CD4-positive, alpha-beta T cell treated with Interleukin-12 subunit alpha and Interleukin-12 subunit beta, for 1 hour (primary cell): ENCODE data around the gene MATK.
"Not testable (repeated sequence)": the region's sequence is repeated elsewhere in the genome, so short reads cannot be mapped to it uniquely, and the experiment has no call there.

Experiments
- DNase-seq: peaks from one replicate; pipeline ENCODE4 v3.0.0-alpha.2; 2020

The MATK gene

DNA sequence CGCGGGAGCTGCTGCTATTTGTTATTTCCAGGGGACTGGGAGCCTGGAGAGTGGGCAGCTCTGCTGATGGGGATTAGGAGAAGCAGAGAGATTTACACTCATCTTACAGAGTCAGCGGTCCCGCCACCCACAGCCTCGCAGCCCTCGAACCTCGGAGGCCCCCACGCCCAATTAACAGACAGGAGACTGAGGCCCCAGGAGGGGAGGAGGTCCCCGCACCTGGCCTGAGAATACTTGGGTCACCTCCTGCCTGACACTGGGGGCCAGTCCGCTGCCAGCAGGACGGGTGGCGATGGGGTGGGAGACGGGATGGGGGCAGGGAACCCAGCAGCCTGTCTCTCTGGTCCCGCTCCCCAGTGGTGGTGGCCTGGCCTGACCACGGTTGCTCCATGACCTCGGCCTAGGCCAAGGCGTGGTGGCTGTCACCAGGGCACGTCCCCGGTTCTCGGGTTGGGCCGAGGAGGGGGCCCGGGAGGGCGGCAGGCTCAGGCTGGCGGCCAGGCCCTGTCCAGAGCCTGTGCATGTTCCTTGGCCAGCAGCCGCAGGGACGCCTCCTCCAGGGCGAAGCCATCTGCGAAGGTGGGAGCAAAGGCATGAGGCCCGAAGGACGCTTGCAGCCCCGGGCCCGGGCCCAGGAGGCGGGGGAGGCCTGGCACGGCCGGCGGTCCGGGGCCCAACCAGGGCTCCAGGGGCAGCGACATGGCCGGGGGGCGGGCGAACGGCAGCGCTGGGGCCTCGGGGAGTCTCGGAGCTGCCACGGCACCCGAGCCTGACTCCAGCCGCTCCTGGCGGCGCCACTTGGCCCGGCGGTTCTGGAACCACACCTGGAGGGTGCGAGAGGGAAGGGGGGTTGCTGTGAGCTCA, 15.8 kb downstream of the MATK start:
- DNase-seq: no peak

DNA sequence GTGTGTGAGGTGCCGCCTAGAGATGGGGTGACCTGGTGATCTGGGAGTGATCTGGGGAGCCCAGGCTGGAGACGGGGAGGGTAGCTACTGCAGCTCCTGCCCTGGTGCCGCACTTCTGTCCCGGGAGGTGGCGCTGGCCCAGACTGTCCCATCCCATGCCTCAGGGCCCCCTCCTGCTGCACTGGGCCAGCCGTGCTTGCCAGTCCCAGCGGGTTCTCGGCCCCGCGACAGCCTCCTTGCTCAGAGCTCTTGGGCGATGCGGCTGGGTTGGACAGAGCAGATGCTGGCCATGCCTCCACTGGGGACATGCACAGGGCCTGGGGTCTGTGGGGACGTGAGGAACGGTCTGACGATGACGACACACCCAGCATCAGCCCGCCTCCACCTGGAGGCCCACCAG, 16.7 kb downstream of the MATK start:
- DNase-seq: no peak

DNA sequence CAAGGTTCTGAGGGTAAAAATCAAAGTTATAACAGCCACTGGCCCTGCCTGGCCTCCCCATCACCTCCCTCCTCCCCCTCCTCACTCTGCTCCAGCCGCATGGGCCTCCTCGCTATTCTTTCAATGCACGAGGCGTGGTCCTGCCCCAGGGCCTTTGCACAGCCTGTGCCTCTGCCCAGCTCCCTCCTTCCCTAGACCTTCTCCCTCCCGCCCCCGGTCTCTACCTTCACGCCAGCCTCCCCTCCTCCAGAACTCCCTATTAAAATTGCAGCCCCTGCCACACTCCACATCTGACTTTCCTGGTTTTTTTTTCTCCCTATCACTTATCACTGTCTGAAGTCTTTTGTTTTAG, 17.5 kb downstream of the MATK start:
- DNase-seq: no peak

DNA sequence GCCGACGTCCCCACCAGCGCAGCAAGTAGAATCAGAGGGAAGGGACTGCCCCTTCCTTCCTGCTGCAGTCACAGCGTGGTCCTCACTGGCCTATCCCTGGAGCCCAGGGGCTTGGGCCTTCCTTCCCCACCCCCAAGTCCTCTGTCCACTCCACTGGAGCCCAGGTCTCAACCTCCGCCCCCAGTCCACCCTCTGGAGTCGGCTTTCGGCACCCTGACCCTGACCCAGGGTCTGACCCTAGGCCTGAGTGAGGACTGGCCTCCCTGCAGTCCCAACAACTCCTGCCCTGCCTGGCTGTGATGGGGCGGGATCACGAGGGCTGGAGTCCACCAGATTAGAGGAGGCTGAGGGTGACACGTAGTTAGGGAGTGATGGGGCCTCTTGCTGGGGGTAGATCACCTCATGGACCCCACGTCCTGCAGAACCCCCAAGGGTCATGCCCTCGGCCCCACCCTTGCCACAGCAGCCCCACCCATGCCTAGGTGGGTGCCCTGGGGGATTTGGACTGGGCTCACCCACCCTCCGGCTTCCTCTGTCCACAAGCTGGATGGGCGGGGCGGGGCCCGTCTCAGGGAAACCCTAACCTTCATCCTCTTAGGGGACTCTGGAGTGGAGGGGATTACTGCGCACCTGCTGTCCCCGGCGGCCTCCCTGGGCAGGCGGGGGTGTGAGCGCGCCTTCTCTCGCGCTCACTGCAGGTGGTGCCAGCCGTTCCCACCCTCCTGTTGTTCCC, 18.0 kb downstream of the MATK start:
- no peak for DNase-seq

DNA sequence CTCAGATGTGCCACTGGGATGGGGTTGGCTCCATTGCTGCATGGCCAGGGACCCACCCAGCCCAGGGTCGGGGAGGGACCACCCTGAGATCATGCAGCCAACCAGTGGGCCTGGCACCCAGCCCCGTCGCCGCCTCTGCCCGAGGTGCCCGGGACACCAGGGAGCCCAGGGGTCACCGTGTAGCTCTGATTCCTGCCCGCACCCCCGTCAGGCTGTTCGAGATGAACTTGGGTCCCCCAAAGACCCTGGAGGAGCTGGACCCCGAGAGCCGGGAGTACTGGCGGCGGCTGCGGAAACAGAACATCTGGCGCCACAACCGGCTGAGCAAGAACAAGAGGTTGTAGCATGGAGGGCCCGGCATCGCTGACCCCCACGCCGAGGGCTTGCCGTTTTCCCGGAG, 19.1 kb downstream of the MATK start:
- DNase-seq: no peak

DNA sequence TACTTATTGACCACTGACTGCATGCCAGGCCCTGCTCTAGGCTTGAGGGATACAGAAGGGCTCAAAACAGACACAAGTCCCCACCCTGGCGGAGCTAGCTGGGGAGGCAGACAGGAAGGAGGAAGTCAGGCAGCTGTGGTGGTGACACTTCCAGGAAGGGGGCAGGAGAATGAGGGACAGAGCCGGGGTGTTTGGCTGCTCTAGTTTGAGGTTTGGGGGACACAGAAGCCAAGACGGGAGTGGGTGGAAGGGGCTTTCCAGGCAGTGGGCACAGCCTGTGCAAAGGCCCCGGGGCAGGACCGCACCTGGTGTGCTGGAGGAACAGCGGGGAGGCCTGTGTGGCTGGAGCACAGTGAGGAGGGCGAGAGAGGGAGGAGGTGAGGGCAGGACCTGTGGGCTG, 19.7 kb downstream of the MATK start:
- peak; percentile 21 for DNase-seq

DNA sequence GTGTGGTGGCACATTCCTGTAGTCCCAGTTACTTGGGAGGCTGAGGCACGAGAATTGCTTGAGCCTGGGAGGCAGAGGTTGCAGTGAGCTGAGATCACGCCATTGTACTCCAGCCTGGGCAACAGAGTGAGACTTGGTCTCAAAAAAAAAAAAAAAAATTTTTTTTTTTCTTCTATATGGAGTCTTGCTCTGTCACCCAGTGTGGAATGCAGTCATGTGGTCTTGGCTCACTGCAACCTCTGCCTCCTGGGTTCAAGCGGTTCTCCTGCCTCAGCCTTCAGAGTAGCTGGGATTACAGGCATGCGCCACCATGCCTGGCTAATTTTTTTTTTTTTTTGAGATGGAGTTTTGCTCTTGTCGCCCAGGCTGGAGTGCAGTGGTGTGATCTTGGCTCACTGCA, 20.4 kb downstream of the MATK start:
- not testable (repeated sequence) for DNase-seq

DNA sequence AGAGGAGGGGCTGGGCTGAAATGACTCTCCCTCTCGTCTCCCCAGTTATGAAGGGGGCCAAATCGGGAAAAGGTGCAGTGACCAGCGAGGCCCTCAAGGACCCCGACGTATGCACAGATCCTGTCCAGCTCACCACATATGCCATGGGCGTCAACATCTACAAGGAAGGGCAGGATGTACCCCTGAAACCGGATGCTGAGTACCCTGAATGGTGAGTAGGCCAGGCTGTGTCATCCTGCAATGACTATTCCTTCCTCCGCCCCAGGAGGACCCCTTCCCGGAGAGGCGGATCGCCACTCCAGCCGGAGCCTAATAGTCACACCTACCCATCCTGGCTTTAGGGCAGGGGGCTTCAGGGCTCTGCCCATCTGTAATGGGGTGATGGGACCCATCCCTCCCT, 21.1 kb downstream of the MATK start:
- no peak for DNase-seq

DNA sequence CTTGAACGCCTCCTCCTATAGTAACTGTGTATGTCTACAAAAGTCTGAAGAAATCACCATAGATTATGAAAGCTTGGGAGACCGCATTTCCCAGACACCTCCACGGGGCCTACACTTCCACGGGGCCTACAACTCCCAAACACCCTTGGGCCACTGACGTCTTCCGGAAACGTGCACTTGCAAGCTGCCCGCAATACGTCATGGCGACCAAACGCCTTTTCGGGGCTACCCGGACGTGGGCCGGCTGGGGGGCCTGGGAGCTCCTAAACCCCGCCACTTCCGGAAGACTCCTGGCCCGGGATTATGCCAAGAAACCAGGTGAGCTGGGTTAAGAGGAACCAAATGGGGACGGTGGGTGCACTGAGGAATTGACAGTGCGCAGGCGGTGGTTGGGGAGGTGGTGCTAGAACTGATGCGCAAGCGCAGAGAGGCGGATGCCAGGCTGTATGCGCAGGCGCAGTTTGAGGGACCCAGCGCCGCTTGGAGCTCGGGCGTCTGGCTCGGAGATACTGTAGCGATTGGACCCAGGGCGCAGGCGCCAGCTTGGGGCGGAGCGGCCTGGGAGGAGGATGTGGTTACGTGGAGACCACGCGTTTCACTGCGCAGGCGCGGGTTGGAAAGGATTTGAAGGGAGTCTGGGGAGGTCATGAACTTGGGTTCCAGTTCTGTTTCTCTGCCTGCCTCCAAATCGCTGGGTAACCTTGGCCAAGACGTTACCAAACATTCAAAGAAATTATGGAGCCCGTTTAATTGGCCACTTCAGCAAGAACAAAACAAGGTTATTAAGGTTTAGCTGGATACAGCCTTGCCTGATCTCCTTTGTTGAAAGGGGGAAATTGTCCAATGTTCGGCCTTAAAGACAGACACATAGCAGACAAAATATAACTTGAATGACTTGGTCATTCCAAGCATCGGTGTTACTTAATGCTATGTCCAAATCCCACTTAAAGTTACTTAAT, 23.4 kb downstream of the MATK start, which contains the start of gene MRPL54:
TSS of gene MRPL54 (plus strand) at position 182 of the 959 bp plus-strand sequence. CDS start at position 201, 19 bp downstream.
- DNase-seq: peak; percentile 99

DNA sequence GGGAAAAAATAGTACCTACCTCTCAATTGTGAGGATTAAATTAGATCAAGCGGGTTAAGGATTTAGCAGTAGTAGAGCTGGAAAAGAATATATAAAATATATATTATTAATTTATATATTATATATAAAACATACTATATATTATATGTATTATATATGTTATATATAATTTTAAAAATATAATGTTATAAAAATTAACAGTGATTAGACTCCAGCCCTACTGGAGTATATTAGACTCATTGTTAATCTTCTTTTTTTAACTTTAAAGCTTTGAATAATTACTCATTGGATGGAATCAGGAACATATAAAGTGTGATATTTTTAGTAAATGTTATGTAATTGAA, 24.1 kb downstream of the MATK start:
- DNase-seq: no peak

DNA sequence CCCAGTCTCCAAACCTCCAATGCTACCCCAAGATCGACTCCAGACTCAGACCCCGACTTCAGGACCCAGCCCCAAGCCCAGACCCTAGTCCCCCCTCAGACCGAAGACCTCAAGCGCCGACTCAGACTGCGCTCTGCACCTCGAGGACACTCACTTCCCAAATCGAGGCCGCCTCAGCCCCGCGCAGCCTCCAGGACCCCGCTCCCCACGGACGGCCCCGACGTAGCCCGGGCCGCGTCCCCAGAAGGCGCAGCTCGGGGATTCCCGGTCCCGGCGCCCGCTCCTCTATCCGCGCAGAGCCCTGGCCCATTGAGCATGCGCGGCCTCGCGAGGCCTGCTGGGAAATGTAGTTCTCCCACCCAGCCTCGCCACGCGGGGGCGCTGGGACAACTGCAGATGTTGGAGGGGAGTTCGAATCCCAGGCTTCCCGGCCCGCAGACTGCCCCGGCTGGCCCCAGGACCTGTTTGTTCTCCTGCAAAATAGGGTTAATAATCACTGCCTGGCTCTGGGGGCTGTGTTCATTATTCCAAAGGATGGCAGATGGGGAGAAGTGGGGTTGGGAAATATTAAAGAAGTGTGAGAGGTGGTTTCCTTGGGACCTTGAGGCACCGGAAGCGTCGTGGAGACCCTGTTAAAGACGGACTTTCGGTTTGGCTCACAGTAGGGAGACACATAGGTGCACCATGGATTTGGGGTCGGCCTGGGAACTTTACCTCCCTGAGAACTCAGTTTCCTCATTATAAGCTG, 24.6 kb downstream of the MATK start, which contains the start of gene APBA3:
TSS of gene APBA3 (minus strand) at position 311 of the 748 bp plus-strand sequence. CDS start 1,428 bp downstream, outside the sequence.
- DNase-seq: peak; percentile 96

DNA sequence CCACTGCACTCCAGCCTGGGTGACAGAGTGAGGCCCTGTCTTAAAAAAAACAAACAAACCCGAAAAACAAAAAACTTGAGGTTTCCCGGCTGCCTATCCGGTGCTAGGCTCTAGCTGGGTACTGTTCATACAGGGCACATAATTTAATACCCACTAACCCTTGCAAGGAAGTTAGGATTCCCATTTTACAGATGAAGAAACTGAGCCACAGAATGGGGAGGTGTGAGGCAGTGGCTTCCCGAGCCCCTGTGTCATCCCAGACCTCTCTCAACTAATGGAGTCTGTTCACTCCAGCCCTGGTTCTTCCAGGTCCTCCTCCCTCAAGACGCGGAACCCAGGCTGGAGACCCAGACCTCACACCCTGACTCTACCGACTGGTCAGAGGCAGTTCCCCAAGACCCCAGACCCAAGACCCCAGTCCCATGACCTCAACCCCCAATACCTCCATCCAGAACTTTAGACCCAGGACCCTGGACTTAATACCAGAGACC, 25.3 kb downstream of the MATK start:
- DNase-seq: peak; percentile 60

DNA sequence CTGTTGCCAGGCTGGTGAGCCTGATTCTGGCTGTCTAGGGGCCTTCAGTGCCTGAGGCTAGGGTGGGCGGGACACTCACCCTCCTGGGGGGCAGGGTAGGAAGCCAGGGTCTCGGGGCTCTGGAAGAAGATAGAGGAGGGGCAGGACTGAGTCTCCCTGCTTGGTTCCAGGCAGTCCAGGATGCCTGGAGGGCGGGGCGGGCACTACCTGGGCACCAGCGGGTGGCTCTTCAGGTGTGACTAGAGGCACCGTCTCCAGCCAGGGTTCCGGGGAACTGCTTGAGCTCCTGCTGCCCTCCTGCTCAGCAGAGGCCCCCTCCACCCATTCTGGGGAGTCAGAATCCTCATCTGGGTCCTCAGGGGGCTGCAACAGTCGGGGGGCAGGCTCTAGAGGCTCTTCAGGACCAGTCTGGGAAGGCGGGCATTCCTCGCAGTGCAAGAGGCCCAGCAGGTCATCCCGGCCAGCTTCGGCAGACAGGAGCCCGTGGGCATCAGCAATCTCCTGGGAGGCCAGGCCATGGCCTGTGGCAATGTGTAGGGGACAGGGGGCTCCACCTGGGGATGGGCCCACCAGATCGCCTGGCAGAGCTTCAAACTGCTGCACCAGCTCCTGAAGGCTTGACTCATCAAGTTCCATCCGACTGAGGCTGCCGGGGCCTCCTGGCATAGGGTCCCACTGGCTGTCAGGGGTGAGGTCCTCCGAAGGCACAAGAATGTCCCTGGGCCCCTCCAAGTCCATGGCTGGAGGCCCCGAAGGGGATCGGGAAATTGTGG, 26.5 kb downstream of the MATK start:
- DNase-seq: no peak

DNA sequence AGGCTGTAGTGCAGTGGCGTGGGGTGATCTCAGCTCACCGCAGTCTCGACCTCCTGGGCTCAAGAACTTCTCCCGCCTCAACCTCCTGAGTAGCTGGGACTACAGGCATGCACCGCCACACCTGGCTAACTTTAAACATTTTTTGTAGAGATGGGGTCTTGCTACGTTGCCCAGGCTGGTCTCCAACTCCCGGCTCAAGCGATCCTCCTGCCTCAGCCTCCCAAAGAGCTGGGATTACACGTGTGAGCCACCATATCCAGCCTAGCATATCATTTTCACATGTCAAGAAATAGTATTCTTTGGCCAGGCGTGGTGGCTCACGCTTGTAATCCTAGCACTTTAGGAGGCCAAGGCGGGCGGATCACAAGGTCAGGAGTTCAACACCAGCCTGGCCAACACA, 27.9 kb downstream of the MATK start:
- DNase-seq: not testable (repeated sequence)

DNA sequence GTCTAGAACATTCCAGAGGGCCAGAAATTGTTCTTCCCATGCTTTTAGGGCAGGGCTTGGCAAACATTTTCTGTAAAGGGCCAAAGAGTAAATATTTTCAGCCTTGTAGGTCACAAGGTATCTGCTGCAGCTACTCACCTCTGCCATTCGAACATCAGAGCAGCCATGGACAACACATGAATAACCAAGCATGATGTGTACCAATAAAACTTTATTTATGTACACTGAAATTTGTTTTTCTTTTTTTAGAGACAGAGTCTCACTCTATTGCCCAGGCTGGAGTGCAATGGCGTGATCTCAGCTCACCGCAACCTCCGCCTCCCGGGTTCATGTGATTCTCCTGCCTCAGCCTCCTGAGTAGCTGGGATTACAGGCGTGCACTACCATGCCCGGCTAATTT, 28.5 kb downstream of the MATK start:
- not testable (repeated sequence) for DNase-seq

DNA sequence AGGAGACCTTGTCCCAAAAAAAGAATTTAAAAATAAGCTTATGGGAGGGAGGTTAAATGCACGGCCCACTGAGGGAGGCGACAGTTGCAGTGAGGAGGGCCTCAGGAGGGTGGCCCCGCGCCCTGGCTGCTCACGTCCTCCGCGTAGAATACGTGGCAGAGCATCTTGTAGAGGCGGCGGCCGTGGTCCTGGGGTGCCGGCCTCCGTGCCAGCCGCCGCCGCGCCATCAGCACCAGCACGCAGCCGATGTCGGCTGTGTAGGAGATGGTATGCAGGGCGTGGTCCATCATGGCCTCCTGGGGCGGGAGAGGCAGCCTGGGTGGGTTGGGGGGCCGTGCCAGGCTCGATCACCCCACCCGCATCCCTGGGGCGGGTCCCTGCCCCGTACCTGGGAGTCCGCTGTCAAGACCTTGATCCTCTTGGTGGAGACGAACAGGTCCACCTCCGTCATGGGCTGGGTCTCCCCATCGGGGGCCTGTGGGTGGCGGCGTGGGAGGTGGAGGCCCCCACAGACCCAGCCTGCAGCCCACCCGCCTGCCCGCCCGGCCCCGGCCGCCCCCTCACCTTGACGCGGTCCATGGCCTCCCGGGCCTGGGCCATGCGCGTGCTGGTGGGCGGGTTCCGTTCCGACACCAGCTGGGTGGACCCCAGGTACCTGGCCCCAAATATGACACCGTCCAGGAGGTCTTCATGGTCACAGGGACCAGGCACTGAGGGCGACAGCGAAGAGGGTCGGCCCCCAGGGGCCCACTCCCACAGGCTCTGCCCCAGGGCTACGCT, 32.4 kb downstream of the MATK start:
- DNase-seq: no peak

DNA sequence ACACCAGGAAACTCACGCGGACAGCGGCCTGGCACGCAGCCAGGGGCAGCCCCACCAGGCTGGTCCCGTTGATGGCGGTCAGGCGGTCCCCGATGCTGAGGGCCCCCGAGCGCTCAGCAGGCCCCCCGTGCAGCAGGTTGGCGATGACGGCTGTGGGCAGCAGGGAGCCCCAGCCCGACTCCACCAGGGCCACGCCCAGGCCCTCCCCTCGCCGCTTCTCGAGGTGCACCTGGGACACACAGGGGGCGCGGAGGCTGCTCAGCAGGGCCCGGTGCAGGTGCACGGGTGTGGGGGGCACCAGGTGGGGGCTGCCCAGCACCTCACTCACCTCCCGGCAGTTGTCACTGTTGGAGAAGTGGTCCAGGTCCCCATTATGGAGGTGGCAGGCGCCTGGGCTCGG, 33.7 kb downstream of the MATK start:
- DNase-seq: no peak

DNA sequence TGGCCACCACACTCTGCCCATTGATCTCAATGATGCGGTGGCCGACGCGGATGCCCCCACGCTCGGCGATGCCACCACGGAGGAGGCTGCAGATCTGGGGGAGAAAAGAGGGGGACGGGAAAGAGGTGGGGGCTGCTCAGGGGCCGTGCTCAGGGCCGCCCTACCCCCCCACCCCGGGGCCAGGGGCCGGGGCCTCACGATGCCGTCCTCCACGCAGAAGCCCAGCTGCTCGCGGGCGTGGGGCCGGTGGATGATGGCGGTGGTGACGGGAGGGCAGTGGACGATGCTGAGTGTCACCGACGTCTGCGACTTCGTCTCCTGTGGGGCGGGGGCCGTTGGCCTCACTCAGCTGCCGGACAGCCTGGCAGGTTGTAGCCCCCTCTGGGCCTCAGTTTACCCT, 34.9 kb downstream of the MATK start:
- no peak for DNase-seq

DNA sequence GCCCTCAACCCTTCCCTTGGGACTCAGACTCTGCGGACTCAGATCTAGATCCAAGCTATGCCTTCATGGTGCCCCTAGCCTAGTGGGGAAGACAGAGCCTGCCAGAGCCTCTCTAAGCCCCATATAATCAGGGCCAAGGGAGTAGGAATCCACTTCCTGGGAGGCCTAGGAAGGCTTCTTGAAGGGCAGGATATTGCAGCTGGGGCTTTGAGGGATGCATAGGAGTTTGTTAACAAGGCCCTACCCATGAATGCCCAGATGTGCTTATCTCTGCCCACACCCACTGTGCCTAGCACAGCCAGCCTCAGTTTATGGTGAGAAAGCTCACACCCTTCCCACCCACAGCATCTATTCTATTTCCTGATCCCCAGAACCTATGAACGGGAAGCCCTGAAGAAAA, 36.0 kb downstream of the MATK start:
- DNase-seq: no peak

DNA sequence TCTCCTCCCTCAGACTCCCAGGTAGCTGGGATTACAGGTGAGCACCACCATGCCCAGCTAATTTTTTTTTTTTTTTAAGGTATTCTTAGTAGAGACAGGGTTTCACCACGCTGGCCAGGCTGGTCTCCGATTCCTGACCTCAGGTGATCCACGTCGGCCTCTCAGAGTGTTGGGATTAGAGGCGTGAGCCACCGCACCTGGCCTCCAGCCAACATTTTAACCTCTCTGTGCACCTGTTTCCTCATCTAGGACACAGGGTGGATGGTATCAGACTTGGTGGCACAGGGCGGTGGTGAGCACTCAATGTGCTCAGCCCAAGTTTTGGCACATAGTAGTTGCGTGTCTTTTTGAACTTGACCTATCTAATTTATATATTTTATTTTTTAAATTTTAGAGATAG, 37.2 kb downstream of the MATK start:
- DNase-seq: no peak
